GM23338 (cell line): Measurements from ENCODE around the gene YAP1. TPM values are rescaled to one million over a fixed set of nuclear protein-coding genes. Genes with fewer than 3 reads are reported as not detected.

Source experiments
- ATAC-seq: fragments of 200-7000 bp; cut with Tn5 transposase; 3 replicates; pipeline ENCODE4 v1.9.1; 2020
- DNase-seq: peaks from one replicate; pipeline ENCODE4 v3.0.0-alpha.2; 2015; ENCODE audit warnings: low spot score
- H2AFZ ChIP-seq: fragments of 200-600 bp; sonication (generic); 2 replicates; pipeline ENCODE4 v1.8.0; 2016; ENCODE audit warnings: antibody characterized with exemption, mild to moderate bottlenecking, moderate library complexity
- H3F3A ChIP-seq: fragments of 200-600 bp; sonication (generic); replicated peaks from 2 replicates; pipeline ENCODE4 v1.8.0; 2017; ENCODE audit warnings: antibody characterized with exemption, mixed run types, low read depth
- H3K27ac ChIP-seq: fragments of 200-600 bp; sonication (generic); 2 replicates; pipeline ENCODE4 v1.6.1; 2016; ENCODE audit warnings: low read depth
- H3K27me3 ChIP-seq: fragments of 200-600 bp; sonication (generic); 2 replicates; pipeline ENCODE4 v1.8.0; 2016; ENCODE audit warnings: mild to moderate bottlenecking, mixed run types, moderate library complexity; ENCODE audit not compliant: insufficient read depth
- H3K36me3 ChIP-seq: fragments of 200-600 bp; sonication (generic); 2 replicates; pipeline ENCODE4 v1.8.0; 2016; ENCODE audit warnings: mild to moderate bottlenecking; ENCODE audit not compliant: insufficient read depth
- H3K4me1 ChIP-seq: fragments of 200-600 bp; sonication (generic); 2 replicates; pipeline ENCODE4 v1.8.0; 2016; ENCODE audit warnings: mild to moderate bottlenecking, moderate library complexity; ENCODE audit not compliant: insufficient read depth
- H3K4me2 ChIP-seq: fragments of 200-600 bp; sonication (generic); 2 replicates; pipeline ENCODE4 v1.7.1; 2017; ENCODE audit warnings: mixed run types
- H3K4me3 ChIP-seq: fragments of 200-600 bp; sonication (generic); 2 replicates; pipeline ENCODE4 v1.6.1; 2016; ENCODE audit warnings: mixed run types
- H3K79me2 ChIP-seq: fragments of 200-600 bp; sonication (generic); replicated peaks from 2 replicates; pipeline ENCODE4 v1.8.0; 2017; ENCODE audit warnings: mild to moderate bottlenecking; ENCODE audit not compliant: insufficient read depth
- H3K9me2 ChIP-seq: fragments of 200-600 bp; sonication (generic); 2 replicates; pipeline ENCODE4 v1.8.0; 2017; ENCODE audit not compliant: insufficient read depth
- H4K20me1 ChIP-seq: fragments of 200-600 bp; sonication (generic); replicated peaks from 2 replicates; pipeline ENCODE4 v1.8.0; 2017; ENCODE audit warnings: mild to moderate bottlenecking; ENCODE audit not compliant: insufficient read depth
- H3K27ac Mint-ChIP-seq: 2 replicates; pipeline ENCODE4 v1.8.0; 2020; ENCODE audit warnings: inconsistent platforms, mild to moderate bottlenecking, moderate library complexity, mixed read lengths
- H3K27me3 Mint-ChIP-seq: 3 replicates; pipeline ENCODE4 v1.8.0; 2022; ENCODE audit warnings: low read depth, mild to moderate bottlenecking, moderate library complexity, mixed read lengths, inconsistent platforms; ENCODE audit not compliant: insufficient read depth, poor library complexity
- H3K36me3 Mint-ChIP-seq: 3 replicates; pipeline ENCODE4 v1.8.0; 2021; ENCODE audit warnings: low read depth, mild to moderate bottlenecking, inconsistent platforms, moderate library complexity, mixed read lengths
- H3K4me1 Mint-ChIP-seq: 3 replicates; pipeline ENCODE4 v1.8.0; 2020; ENCODE audit warnings: mild to moderate bottlenecking, inconsistent platforms, mixed read lengths
- H3K4me3 Mint-ChIP-seq: 3 replicates; pipeline ENCODE4 v1.8.0; 2021; ENCODE audit warnings: moderate library complexity, mild to moderate bottlenecking, inconsistent platforms, mixed read lengths
- H3K9me3 Mint-ChIP-seq: 3 replicates; pipeline ENCODE4 v1.8.0; 2020; ENCODE audit warnings: moderate library complexity, mild to moderate bottlenecking, inconsistent platforms, mixed read lengths
- EZH2 ChIP-seq: fragments of 200-600 bp; sonication (generic); IDR thresholded peaks from one replicate; pipeline ENCODE4 v1.8.0; 2017; ENCODE audit warnings: antibody characterized with exemption, mild to moderate bottlenecking, low read depth; ENCODE audit not compliant: unreplicated experiment
- EZH2phosphoT487 ChIP-seq: fragments of 200-600 bp; sonication (generic); IDR thresholded peaks from one replicate; pipeline ENCODE4 v1.8.1; 2018; ENCODE audit warnings: antibody characterized with exemption; ENCODE audit not compliant: unreplicated experiment
- JUNB ChIP-seq: IDR thresholded peaks from one replicate; pipeline ENCODE4 v1.6.1; 2016; ENCODE audit warnings: antibody characterized with exemption; ENCODE audit not compliant: unreplicated experiment
- NANOG ChIP-seq: IDR thresholded peaks from 2 replicates; pipeline ENCODE4 v1.6.1; 2016; ENCODE audit warnings: antibody characterized with exemption, borderline replicate concordance
- POLR2AphosphoS5 ChIP-seq: IDR thresholded peaks from 2 replicates; pipeline ENCODE4 v1.6.1; 2016; ENCODE audit warnings: antibody characterized with exemption, low read depth
- STAT1 ChIP-seq: IDR thresholded peaks from one replicate; pipeline ENCODE4 v1.6.1; 2016; ENCODE audit warnings: antibody characterized with exemption; ENCODE audit not compliant: unreplicated experiment
- ZNF114 ChIP-seq: fragments of 250-450 bp; sonication (Bioruptor Pico); IDR thresholded peaks from 2 replicates; pipeline ENCODE4 v1.5.0; 2020; ENCODE audit warnings: mild to moderate bottlenecking, moderate library complexity
- ZNF331 ChIP-seq: fragments of 250-450 bp; sonication (Bioruptor Pico); IDR thresholded peaks from 2 replicates; pipeline ENCODE4 v1.5.0; 2020; ENCODE audit warnings: low read depth, mild to moderate bottlenecking, moderate library complexity
- polyA plus RNA-seq: library from polyadenylated mRNA; unstranded; fragments of >200 nt; fragmentation: Nextera tagmentation; extraction: Ambion mirVana; gene quantifications from 2 replicates; pipeline ENCODE4 v1.2.1, GENCODE V29; 2016
- total RNA-seq: library from RNA; depleted of rRNA; stranded (reverse); fragments of >200 nt; shearing (Covaris generic); gene quantifications from 2 replicates; pipeline ENCODE4 v1.2.3, GENCODE V29; 2014
- TF ChIP-seq, protein P1 (sequence below): IDR thresholded peaks from one replicate; pipeline ENCODE4 v1.6.1; 2018; ENCODE audit warnings: antibody characterized with exemption; ENCODE audit not compliant: unreplicated experiment
- TF ChIP-seq, protein P2 (sequence below), 2 experiments: fragments of 200-600 bp in 1 of 2; sonication (generic) in 1 of 2; conservative IDR thresholded peaks; 2 replicates each; pipeline versions ENCODE4 v1.5.1 to v1.6.1; 2016 to 2017; ENCODE audit warnings: antibody characterized with exemption in 2 of 2, low read depth in 2 of 2, mild to moderate bottlenecking in 2 of 2, moderate library complexity in 1 of 2
- TF ChIP-seq, protein P3 (sequence below): IDR thresholded peaks from 2 replicates; pipeline ENCODE4 v1.6.1; 2016; ENCODE audit warnings: antibody characterized with exemption

The YAP1 gene
- total and polyA plus RNA-seq, 2 experiments from 2014 or later, result 17.2 to 155 TPM

DNA sequence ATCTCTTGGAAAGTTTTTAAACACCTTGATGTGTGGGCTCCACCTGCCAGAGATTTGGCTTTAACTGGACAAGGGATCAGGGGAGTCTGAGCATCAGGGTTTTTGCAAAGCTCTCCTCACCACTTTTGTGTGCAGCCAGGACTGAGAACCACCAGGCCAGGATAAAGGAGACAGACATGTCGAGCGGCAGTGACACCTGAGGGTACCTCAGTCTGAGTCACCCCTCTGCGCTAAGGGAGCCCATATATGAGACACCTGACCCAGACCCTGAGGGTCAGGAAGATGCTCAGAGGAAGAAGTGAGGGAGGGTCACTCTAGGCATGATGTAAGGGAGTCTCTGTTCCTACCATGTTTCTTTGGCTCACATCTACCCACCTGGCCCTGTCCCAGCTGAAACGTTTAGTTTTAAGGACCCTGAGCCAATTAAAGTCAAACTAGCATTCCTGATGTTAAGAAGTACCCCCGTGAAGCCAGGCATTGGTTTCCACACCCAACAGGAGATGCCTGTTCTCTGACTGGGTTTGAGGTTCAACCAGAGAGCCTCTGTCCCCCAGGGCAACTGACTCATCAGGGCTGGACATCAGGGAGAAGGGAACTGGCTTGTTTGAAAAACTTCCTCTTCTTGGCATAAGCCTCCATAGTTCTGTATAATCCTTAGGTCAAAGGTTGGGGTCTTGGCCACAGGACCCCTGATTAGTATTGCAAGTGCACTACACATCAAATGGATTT, 134.6 kb downstream of the YAP1 start:
- no peak for TF ChIP-seq ZNF331 (CRISPR knock-in tag)
- H3K4me1 Mint-ChIP-seq, result peaks cover 3% of the 10 kb centered on the region
- Histone ChIP-seq H3K4me3 (no peak overlapping the region), H3K4me1 (no peaks in the 10 kb centered on the region; the same call in 1 of the 2 replicates), H3K27me3 (no peaks in the 10 kb centered on the region), H3F3A (no peaks in the 10 kb centered on the region), H3K79me2 (no peaks in the 10 kb centered on the region), H3K36me3 (no peaks in the 10 kb centered on the region), H3K4me2 (no peak overlapping the region), H3K9me2 (no peaks in the 10 kb centered on the region), H3K27ac (no peak overlapping the region), H4K20me1 (no peaks in the 10 kb centered on the region), H2AFZ (no peak overlapping the region)
- H3K27ac Mint-ChIP-seq, result no peak overlapping the region
- DNase-seq (no peak), ATAC-seq (no peak)
- no peaks in the 10 kb centered on the region; the same call in 2 of the 3 replicates for H3K36me3 Mint-ChIP-seq
- no peak overlapping the region for H3K4me3 Mint-ChIP-seq
- peaks cover 4% of the 10 kb centered on the region; the same call in 1 of the 3 replicates for H3K9me3 Mint-ChIP-seq
- peaks cover 2% of the 10 kb centered on the region for H3K27me3 Mint-ChIP-seq

DNA sequence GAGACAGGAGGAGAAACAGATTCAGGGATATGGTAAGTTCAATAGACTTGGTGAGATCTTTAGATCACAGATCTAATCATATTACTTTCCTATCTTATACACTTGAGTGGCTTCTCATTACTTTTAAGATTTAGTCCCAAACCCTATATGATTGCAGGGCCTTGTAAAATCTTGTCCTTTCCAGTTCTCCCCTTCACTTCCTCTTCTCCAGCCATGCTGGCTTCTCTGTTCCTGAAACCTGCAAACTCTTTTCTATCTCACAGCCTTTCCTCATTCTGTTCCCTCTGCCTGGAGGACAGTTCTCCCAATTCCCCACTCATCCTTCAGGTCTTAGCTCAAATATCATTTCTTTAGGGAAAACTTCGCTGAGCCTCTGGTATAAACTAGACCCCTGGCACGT, 141.2 kb downstream of the YAP1 start:
- no peaks in the 10 kb centered on the region for H3F3A ChIP-seq
- Mint-ChIP-seq H3K9me3 (no peaks in the 10 kb centered on the region), H3K4me3 (no peak overlapping the region), H3K36me3 (no peaks in the 10 kb centered on the region; the same call in 2 of the 3 replicates), H3K4me1 (peaks cover 8% of the 10 kb centered on the region), H3K27ac (no peak overlapping the region), H3K27me3 (peaks cover 2% of the 10 kb centered on the region)
- no peaks in the 10 kb centered on the region for H3K36me3 ChIP-seq
- no peaks in the 10 kb centered on the region for H3K9me2 ChIP-seq
- no peak overlapping the region for H3K4me3 ChIP-seq
- no peak overlapping the region for H3K27ac ChIP-seq
- H3K4me2 ChIP-seq, result no peak overlapping the region
- no peak overlapping the region for H2AFZ ChIP-seq
- ATAC-seq (no peak), DNase-seq (no peak)
- no peaks in the 10 kb centered on the region for H3K27me3 ChIP-seq
- no peaks in the 10 kb centered on the region for H3K4me1 ChIP-seq
- no peaks in the 10 kb centered on the region for H4K20me1 ChIP-seq
- H3K79me2 ChIP-seq, result no peaks in the 10 kb centered on the region
- TF ChIP-seq, protein P1, sequence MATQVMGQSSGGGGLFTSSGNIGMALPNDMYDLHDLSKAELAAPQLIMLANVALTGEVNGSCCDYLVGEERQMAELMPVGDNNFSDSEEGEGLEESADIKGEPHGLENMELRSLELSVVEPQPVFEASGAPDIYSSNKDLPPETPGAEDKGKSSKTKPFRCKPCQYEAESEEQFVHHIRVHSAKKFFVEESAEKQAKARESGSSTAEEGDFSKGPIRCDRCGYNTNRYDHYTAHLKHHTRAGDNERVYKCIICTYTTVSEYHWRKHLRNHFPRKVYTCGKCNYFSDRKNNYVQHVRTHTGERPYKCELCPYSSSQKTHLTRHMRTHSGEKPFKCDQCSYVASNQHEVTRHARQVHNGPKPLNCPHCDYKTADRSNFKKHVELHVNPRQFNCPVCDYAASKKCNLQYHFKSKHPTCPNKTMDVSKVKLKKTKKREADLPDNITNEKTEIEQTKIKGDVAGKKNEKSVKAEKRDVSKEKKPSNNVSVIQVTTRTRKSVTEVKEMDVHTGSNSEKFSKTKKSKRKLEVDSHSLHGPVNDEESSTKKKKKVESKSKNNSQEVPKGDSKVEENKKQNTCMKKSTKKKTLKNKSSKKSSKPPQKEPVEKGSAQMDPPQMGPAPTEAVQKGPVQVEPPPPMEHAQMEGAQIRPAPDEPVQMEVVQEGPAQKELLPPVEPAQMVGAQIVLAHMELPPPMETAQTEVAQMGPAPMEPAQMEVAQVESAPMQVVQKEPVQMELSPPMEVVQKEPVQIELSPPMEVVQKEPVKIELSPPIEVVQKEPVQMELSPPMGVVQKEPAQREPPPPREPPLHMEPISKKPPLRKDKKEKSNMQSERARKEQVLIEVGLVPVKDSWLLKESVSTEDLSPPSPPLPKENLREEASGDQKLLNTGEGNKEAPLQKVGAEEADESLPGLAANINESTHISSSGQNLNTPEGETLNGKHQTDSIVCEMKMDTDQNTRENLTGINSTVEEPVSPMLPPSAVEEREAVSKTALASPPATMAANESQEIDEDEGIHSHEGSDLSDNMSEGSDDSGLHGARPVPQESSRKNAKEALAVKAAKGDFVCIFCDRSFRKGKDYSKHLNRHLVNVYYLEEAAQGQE, result no peak
- TF ChIP-seq POLR2AphosphoS5, result no peak
- TF ChIP-seq, protein P2, sequence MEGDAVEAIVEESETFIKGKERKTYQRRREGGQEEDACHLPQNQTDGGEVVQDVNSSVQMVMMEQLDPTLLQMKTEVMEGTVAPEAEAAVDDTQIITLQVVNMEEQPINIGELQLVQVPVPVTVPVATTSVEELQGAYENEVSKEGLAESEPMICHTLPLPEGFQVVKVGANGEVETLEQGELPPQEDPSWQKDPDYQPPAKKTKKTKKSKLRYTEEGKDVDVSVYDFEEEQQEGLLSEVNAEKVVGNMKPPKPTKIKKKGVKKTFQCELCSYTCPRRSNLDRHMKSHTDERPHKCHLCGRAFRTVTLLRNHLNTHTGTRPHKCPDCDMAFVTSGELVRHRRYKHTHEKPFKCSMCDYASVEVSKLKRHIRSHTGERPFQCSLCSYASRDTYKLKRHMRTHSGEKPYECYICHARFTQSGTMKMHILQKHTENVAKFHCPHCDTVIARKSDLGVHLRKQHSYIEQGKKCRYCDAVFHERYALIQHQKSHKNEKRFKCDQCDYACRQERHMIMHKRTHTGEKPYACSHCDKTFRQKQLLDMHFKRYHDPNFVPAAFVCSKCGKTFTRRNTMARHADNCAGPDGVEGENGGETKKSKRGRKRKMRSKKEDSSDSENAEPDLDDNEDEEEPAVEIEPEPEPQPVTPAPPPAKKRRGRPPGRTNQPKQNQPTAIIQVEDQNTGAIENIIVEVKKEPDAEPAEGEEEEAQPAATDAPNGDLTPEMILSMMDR (conservative IDR thresholded peaks at IDR 0.05; ENCODE audit: low read depth in 2 of 2), result no peak
- TF ChIP-seq ZNF114 (CRISPR knock-in tag), result no peak
- TF ChIP-seq, protein P3, sequence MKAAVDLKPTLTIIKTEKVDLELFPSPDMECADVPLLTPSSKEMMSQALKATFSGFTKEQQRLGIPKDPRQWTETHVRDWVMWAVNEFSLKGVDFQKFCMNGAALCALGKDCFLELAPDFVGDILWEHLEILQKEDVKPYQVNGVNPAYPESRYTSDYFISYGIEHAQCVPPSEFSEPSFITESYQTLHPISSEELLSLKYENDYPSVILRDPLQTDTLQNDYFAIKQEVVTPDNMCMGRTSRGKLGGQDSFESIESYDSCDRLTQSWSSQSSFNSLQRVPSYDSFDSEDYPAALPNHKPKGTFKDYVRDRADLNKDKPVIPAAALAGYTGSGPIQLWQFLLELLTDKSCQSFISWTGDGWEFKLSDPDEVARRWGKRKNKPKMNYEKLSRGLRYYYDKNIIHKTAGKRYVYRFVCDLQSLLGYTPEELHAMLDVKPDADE, result no peak
- TF ChIP-seq EZH2phosphoT487, result no peak
- TF ChIP-seq JUNB, result no peak
- no peak for TF ChIP-seq NANOG
- no peak for TF ChIP-seq STAT1
- TF ChIP-seq EZH2, result no peak
